ENCODE results near the gene AZU1.
"Not testable (repeated sequence)": the region's sequence is repeated elsewhere in the genome, so short reads cannot be mapped to it uniquely, and the experiment has no call there.

The AZU1 gene

GRCh38 chr19:876089-876488, 48.5 kb downstream of the AZU1 start:
- no peak for TF ChIP-seq CTCF (IDR thresholded peaks at IDR 0.05; ENCODE audit: insufficient read depth, missing control alignments)
- no peak for DNase-seq (ENCODE audit: insufficient read length, low spot score)
- FAIRE-seq = no peak

GRCh38 chr19:876780-877314, 49.2 kb downstream of the AZU1 start:
- no peak for TF ChIP-seq CTCF (IDR thresholded peaks at IDR 0.05; ENCODE audit: insufficient read depth, missing control alignments)
- no peak for DNase-seq (ENCODE audit: insufficient read length, low spot score)
- no peak for FAIRE-seq

- DNase-seq (ENCODE audit: insufficient read length, low spot score); FAIRE-seq: not testable (repeated sequence)
Observed at GRCh38 chr19:877992-878660, 50.5 kb downstream of the AZU1 start.

- DNase-seq (ENCODE audit: insufficient read length, low spot score); FAIRE-seq: not testable (repeated sequence)
Observed at GRCh38 chr19:878751-879561, 51.3 kb downstream of the AZU1 start.

- no peak for DNase-seq (ENCODE audit: insufficient read length, low spot score)
- no peak for FAIRE-seq
- no peak for TF ChIP-seq CTCF (IDR thresholded peaks at IDR 0.05; ENCODE audit: insufficient read depth, missing control alignments)
Observed at GRCh38 chr19:879711-880438, 52.2 kb downstream of the AZU1 start.

Measured in D721Med (cell line).